Type B pancreatic cell (in vitro differentiated cells): ENCODE measurements around the gene NOD1. TPM values are rescaled to one million over a fixed set of nuclear protein-coding genes. Genes with fewer than 3 reads are reported as not detected.
"Not testable (repeated sequence)": the region's sequence is repeated elsewhere in the genome, so short reads cannot be mapped to it uniquely, and the experiment has no call there.

Source experiments
- DNase-seq: peaks from one replicate; pipeline ENCODE4 v3.0.0; 2021; ENCODE audit warnings: mixed read lengths; ENCODE audit not compliant: unreplicated experiment; ENCODE audit errors: extremely low spot score
- H3K27ac Mint-ChIP-seq: 2 replicates; pipeline ENCODE4 v1.8.0; 2021; ENCODE audit warnings: mild to moderate bottlenecking, mixed read lengths
- H3K27me3 Mint-ChIP-seq: 2 replicates; pipeline ENCODE4 v1.8.0; 2021; ENCODE audit warnings: mixed read lengths
- H3K36me3 Mint-ChIP-seq: 2 replicates; pipeline ENCODE4 v1.8.0; 2021; ENCODE audit warnings: mixed read lengths
- H3K4me1 Mint-ChIP-seq: one replicate; pipeline ENCODE4 v1.8.0; 2021; ENCODE audit warnings: mixed read lengths; ENCODE audit not compliant: unreplicated experiment
- H3K4me3 Mint-ChIP-seq: 2 replicates; pipeline ENCODE4 v1.8.0; 2021; ENCODE audit warnings: mild to moderate bottlenecking, mixed read lengths
- H3K9me3 Mint-ChIP-seq: 2 replicates; pipeline ENCODE4 v1.8.0; 2021; ENCODE audit warnings: mixed read lengths
- CTCF ChIP-seq: fragments of 200-600 bp; sonication (generic); conservative IDR thresholded peaks from 2 replicates; pipeline ENCODE4 v1.5.0; 2021; ENCODE audit warnings: antibody characterized with exemption, mild to moderate bottlenecking
- long read RNA-seq: library from polyadenylated mRNA; unstranded; transcript quantifications from one replicate; pipeline ENCODE4 v2.0.0, GENCODE V29; 2020
- total RNA-seq: library from RNA; stranded (reverse); gene quantifications from 2 replicates; pipeline ENCODE4 v1.2.1, GENCODE V29; 2021; ENCODE audit warnings: low replicate concordance

The NOD1 gene
- 10.9 and 11.4 TPM in 2 replicates for total RNA-seq
- long read RNA-seq, full-length matches to known transcripts, result 3 of 14 reads
- long read RNA-seq, partial matches to known transcripts, result 5 of 14 reads
- long read RNA-seq, other reads (novel, unspliced or antisense), result 6 of 14 reads

GRCh38 chr7:30478349-30479201, at the start of gene NOD1:
Gene NOD1 (minus strand): TSS chr7:30478784. CDS start chr7:30456921, 21,863 bp downstream.
- peaks cover 13% of the 10 kb centered on the region for H3K4me1 Mint-ChIP-seq

GRCh38 chr7:30527297-30527696, 48.7 kb upstream of the NOD1 start:
- not testable (repeated sequence) for H3K36me3 Mint-ChIP-seq, H3K4me3 Mint-ChIP-seq, H3K27me3 Mint-ChIP-seq, H3K4me1 Mint-ChIP-seq, H3K27ac Mint-ChIP-seq, DNase-seq, H3K9me3 Mint-ChIP-seq

More at GRCh38 chr7:30478349-30479201, at the start of gene NOD1:
- H3K27ac Mint-ChIP-seq, result peak within 1 kb of the TSS; percentile 90
- H3K9me3 Mint-ChIP-seq, result no peaks in the 10 kb centered on the region
- H3K27me3 Mint-ChIP-seq, result no peaks in the 10 kb centered on the region
- peak; percentile 57 for TF ChIP-seq CTCF
- peak; percentile 81 for DNase-seq
- H3K36me3 Mint-ChIP-seq, result no peaks in the 10 kb centered on the region
- H3K4me3 Mint-ChIP-seq, result peak within 1 kb of the TSS; percentile 92

- Mint-ChIP-seq H3K4me1 (no peaks in the 10 kb centered on the region), H3K36me3 (no peaks in the 10 kb centered on the region), H3K27me3 (peaks cover 3% of the 10 kb centered on the region), H3K4me3 (no peak overlapping the region), H3K9me3 (no peaks in the 10 kb centered on the region), H3K27ac (no peak overlapping the region)
- no peak for TF ChIP-seq CTCF
- DNase-seq, result no peak
Measured at GRCh38 chr7:30526163-30526562, 47.6 kb upstream of the NOD1 start.

- H3K27me3 Mint-ChIP-seq, result peaks cover 3% of the 10 kb centered on the region
- H3K4me3 Mint-ChIP-seq, result no peak overlapping the region
- no peak for TF ChIP-seq CTCF
- no peaks in the 10 kb centered on the region for H3K4me1 Mint-ChIP-seq
- no peaks in the 10 kb centered on the region for H3K36me3 Mint-ChIP-seq
- DNase-seq, result no peak
- H3K27ac Mint-ChIP-seq, result no peak overlapping the region
- H3K9me3 Mint-ChIP-seq, result no peaks in the 10 kb centered on the region
Measured at GRCh38 chr7:30525429-30525828, 46.8 kb upstream of the NOD1 start.

GRCh38 chr7:30524545-30524944, 46.0 kb upstream of the NOD1 start:
- Mint-ChIP-seq H3K9me3 (no peaks in the 10 kb centered on the region), H3K4me3 (no peak overlapping the region), H3K27ac (no peak overlapping the region), H3K4me1 (no peaks in the 10 kb centered on the region), H3K36me3 (no peaks in the 10 kb centered on the region), H3K27me3 (peaks cover 3% of the 10 kb centered on the region)
- TF ChIP-seq CTCF, result no peak
- no peak for DNase-seq

GRCh38 chr7:30523466-30523865, 44.9 kb upstream of the NOD1 start:
- H3K27ac Mint-ChIP-seq, result no peak overlapping the region

More at GRCh38 chr7:30523466-30523865, 44.9 kb upstream of the NOD1 start:
- Mint-ChIP-seq H3K27me3 (peaks cover 3% of the 10 kb centered on the region), H3K9me3 (no peaks in the 10 kb centered on the region), H3K36me3 (no peaks in the 10 kb centered on the region), H3K4me1 (no peaks in the 10 kb centered on the region), H3K4me3 (no peak overlapping the region)
- TF ChIP-seq CTCF, result no peak
- DNase-seq, result no peak
